Neural progenitor cell (in vitro differentiated cells): ENCODE results near the gene PCK1. TPM values are rescaled to one million over a fixed set of nuclear protein-coding genes. Genes with fewer than 3 reads are reported as not detected.

Source experiments
- DNase-seq: peaks from one replicate; pipeline ENCODE4 v3.0.0-alpha.2; 2016; ENCODE audit warnings: low spot score
- H2AFZ ChIP-seq: fragments of 200-600 bp; sonication (generic); replicated peaks from 2 replicates; pipeline ENCODE4 v1.6.1; 2016; ENCODE audit warnings: antibody characterized with exemption
- H3F3A ChIP-seq: fragments of 200-600 bp; sonication (generic); 2 replicates; pipeline ENCODE4 v1.6.1; 2016; ENCODE audit warnings: antibody characterized with exemption, low read depth
- H3K27ac ChIP-seq: fragments of 200-600 bp; sonication (generic); 2 replicates; pipeline ENCODE4 v1.5.1; 2016; ENCODE audit warnings: mild to moderate bottlenecking
- H3K27me3 ChIP-seq: fragments of 200-600 bp; sonication (generic); 2 replicates; pipeline ENCODE4 v1.6.1; 2016; ENCODE audit warnings: mild to moderate bottlenecking, moderate library complexity
- H3K36me3 ChIP-seq: fragments of 200-600 bp; sonication (generic); 2 replicates; pipeline ENCODE4 v1.5.1; 2016
- H3K4me1 ChIP-seq: fragments of 200-600 bp; sonication (generic); 2 replicates; pipeline ENCODE4 v1.6.1; 2016; ENCODE audit warnings: mixed run types
- H3K4me2 ChIP-seq: fragments of 200-600 bp; sonication (generic); 2 replicates; pipeline ENCODE4 v1.6.1; 2016
- H3K4me3 ChIP-seq: fragments of 200-600 bp; sonication (generic); 2 replicates; pipeline ENCODE4 v1.5.1; 2016
- H3K79me2 ChIP-seq: fragments of 200-600 bp; sonication (generic); 2 replicates; pipeline ENCODE4 v1.6.1; 2016; ENCODE audit warnings: low read depth
- H3K9ac ChIP-seq: fragments of 200-600 bp; sonication (generic); 2 replicates; pipeline ENCODE4 v1.6.1; 2016
- H3K9me3 ChIP-seq: fragments of 200-600 bp; sonication (generic); 2 replicates; pipeline ENCODE4 v1.5.1; 2016; ENCODE audit warnings: low read depth
- H4K20me1 ChIP-seq: fragments of 200-600 bp; sonication (generic); 2 replicates; pipeline ENCODE4 v1.6.1; 2016; ENCODE audit warnings: low read depth
- H3K27ac Mint-ChIP-seq: 3 replicates; pipeline ENCODE4 v1.8.0; 2021; ENCODE audit warnings: mixed read lengths
- H3K27me3 Mint-ChIP-seq: 2 replicates; pipeline ENCODE4 v1.8.0; 2022; ENCODE audit warnings: low read depth, mild to moderate bottlenecking, inconsistent platforms, moderate library complexity, mixed read lengths; ENCODE audit not compliant: insufficient read depth
- H3K36me3 Mint-ChIP-seq: 3 replicates; pipeline ENCODE4 v1.8.0; 2021; ENCODE audit warnings: mixed read lengths
- H3K4me1 Mint-ChIP-seq: 3 replicates; pipeline ENCODE4 v1.8.0; 2021; ENCODE audit warnings: mixed read lengths
- H3K4me3 Mint-ChIP-seq: 3 replicates; pipeline ENCODE4 v1.8.0; 2021; ENCODE audit warnings: mild to moderate bottlenecking, moderate library complexity, mixed read lengths
- H3K9me3 Mint-ChIP-seq: 3 replicates; pipeline ENCODE4 v1.8.0; 2020; ENCODE audit warnings: mixed read lengths
- EZH2 ChIP-seq: fragments of 200-600 bp; sonication (generic); IDR thresholded peaks from 2 replicates; pipeline ENCODE4 v1.6.1; 2017; ENCODE audit warnings: antibody characterized with exemption, mild to moderate bottlenecking, moderate library complexity
- EZH2phosphoT487 ChIP-seq: fragments of 200-600 bp; sonication (generic); IDR thresholded peaks from 2 replicates; pipeline ENCODE4 v1.6.1; 2017; ENCODE audit warnings: antibody characterized with exemption
- total RNA-seq: library from RNA; depleted of rRNA; stranded (reverse); fragments of >200 nt; gene quantifications from 2 replicates; pipeline ENCODE4 v1.2.3, GENCODE V29; 2015; ENCODE audit warnings: low replicate concordance
- TF ChIP-seq, protein P1 (sequence below): fragments of 200-600 bp; sonication (generic); IDR thresholded peaks from 2 replicates; pipeline ENCODE4 v1.5.1; 2017; ENCODE audit warnings: antibody characterized with exemption, mild to moderate bottlenecking

PCK1 gene
- total RNA-seq, 1 donor from 2014 or later, result not detected

GRCh38 chr20:57514273-57514751 is 46.6 kb upstream of the PCK1 start:
- Mint-ChIP-seq H3K4me3 (peak overlapping the region; percentile 27), H3K9me3 (no peaks in the 10 kb centered on the region)

DNA sequence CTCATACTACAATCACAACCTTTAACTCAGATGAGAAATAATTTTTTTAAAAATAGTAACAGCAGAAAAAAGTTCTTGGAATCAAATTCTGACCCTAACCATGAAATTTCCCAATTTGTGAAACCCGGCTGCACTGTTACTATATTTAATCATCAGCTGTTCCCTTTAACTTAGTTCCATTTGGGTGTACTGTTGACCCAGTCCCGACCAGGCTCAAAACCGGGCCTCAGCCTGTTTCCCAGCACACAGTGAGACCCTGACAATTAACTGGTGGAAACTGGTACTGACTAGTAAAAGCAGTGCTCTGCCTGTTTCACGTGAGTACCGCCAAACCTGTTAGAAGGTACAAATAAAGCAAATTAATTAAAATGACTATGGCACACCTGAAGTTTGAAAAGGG is 43.0 kb upstream of the PCK1 start:
- Histone ChIP-seq H3K4me1 (peaks cover 15% of the 10 kb centered on the region), H3K27ac (no peak overlapping the region), H3K9me3 (no peaks in the 10 kb centered on the region), H3K27me3 (no peaks in the 10 kb centered on the region), H2AFZ (no peak overlapping the region), H3K36me3 (no peaks in the 10 kb centered on the region), H3K79me2 (no peaks in the 10 kb centered on the region), H3K4me3 (no peak overlapping the region), H3K4me2 (no peak overlapping the region), H4K20me1 (no peaks in the 10 kb centered on the region), H3F3A (peaks cover 8% of the 10 kb centered on the region), H3K9ac (no peak overlapping the region)
- peaks cover 6% of the 10 kb centered on the region for H3K27me3 Mint-ChIP-seq
- no peak overlapping the region for H3K27ac Mint-ChIP-seq
- peaks cover 17% of the 10 kb centered on the region for H3K4me1 Mint-ChIP-seq
- no peak for DNase-seq
- no peaks in the 10 kb centered on the region for H3K36me3 Mint-ChIP-seq
- TF ChIP-seq EZH2phosphoT487 (no peak), EZH2 (no peak)
- TF ChIP-seq, protein P1, sequence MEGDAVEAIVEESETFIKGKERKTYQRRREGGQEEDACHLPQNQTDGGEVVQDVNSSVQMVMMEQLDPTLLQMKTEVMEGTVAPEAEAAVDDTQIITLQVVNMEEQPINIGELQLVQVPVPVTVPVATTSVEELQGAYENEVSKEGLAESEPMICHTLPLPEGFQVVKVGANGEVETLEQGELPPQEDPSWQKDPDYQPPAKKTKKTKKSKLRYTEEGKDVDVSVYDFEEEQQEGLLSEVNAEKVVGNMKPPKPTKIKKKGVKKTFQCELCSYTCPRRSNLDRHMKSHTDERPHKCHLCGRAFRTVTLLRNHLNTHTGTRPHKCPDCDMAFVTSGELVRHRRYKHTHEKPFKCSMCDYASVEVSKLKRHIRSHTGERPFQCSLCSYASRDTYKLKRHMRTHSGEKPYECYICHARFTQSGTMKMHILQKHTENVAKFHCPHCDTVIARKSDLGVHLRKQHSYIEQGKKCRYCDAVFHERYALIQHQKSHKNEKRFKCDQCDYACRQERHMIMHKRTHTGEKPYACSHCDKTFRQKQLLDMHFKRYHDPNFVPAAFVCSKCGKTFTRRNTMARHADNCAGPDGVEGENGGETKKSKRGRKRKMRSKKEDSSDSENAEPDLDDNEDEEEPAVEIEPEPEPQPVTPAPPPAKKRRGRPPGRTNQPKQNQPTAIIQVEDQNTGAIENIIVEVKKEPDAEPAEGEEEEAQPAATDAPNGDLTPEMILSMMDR, result no peak
- no peaks in the 10 kb centered on the region for H3K9me3 Mint-ChIP-seq
- no peak overlapping the region for H3K4me3 Mint-ChIP-seq

More at GRCh38 chr20:57514273-57514751, 46.6 kb upstream of the PCK1 start:
- H3K4me1 ChIP-seq, result peaks cover 17% of the 10 kb centered on the region
- Mint-ChIP-seq H3K4me1 (peaks cover 21% of the 10 kb centered on the region), H3K27me3 (peaks cover 9% of the 10 kb centered on the region), H3K27ac (peak overlapping the region; percentile 27), H3K36me3 (no peaks in the 10 kb centered on the region)
- H3K79me2 ChIP-seq, result no peaks in the 10 kb centered on the region
- peak overlapping the region; percentile 94 for H2AFZ ChIP-seq
- H3K9me3 ChIP-seq, result no peaks in the 10 kb centered on the region
- H3K27ac ChIP-seq, result no peak overlapping the region
- no peak overlapping the region for H3K4me2 ChIP-seq
- no peaks in the 10 kb centered on the region for H3K27me3 ChIP-seq
- H3K4me3 ChIP-seq, result no peak overlapping the region
- TF ChIP-seq, protein P1, result peak; percentile 90
- TF ChIP-seq EZH2, result peak; percentile 40
- TF ChIP-seq EZH2phosphoT487, result no peak
- no peaks in the 10 kb centered on the region for H4K20me1 ChIP-seq
- peak; percentile 87 for DNase-seq
- H3F3A ChIP-seq, result peaks cover 19% of the 10 kb centered on the region
- no peak overlapping the region for H3K9ac ChIP-seq
- H3K36me3 ChIP-seq, result no peaks in the 10 kb centered on the region

- peaks cover 19% of the 10 kb centered on the region for H3K4me1 Mint-ChIP-seq
- no peaks in the 10 kb centered on the region for H3K36me3 Mint-ChIP-seq
- H3K27ac Mint-ChIP-seq, result peak overlapping the region; percentile 9
- TF ChIP-seq, protein P1, result no peak
- no peak for TF ChIP-seq EZH2phosphoT487
- TF ChIP-seq EZH2, result no peak
- Histone ChIP-seq H3K9me3 (no peaks in the 10 kb centered on the region), H3K27ac (no peak overlapping the region), H3K4me1 (peaks cover 16% of the 10 kb centered on the region), H3K36me3 (no peaks in the 10 kb centered on the region), H3F3A (peaks cover 14% of the 10 kb centered on the region), H2AFZ (no peak overlapping the region), H3K79me2 (no peaks in the 10 kb centered on the region), H3K27me3 (no peaks in the 10 kb centered on the region), H3K4me2 (no peak overlapping the region), H4K20me1 (no peaks in the 10 kb centered on the region), H3K9ac (no peak overlapping the region), H3K4me3 (no peak overlapping the region)
- no peaks in the 10 kb centered on the region for H3K9me3 Mint-ChIP-seq
- H3K4me3 Mint-ChIP-seq, result no peak overlapping the region
- DNase-seq, result no peak
- peaks cover 2% of the 10 kb centered on the region for H3K27me3 Mint-ChIP-seq
Measured at GRCh38 chr20:57522380-57523140, 38.4 kb upstream of the PCK1 start.
